ENCODE measurements around the gene TMEM178B.
"Not testable (repeated sequence)": the region's sequence is repeated elsewhere in the genome, so short reads cannot be mapped to it uniquely, and the experiment has no call there.

TMEM178B gene

GRCh38 chr7:141073173-141073640, 657 bp upstream of the TMEM178B start:
- H3K27me3 ChIP-seq (ENCODE audit: control insufficient read depth in 5 of 5, insufficient read depth in 4 of 5, low read length in 5 of 5): peaks cover 0 to 55% (median 47%) of the 10 kb centered on the region in 5 donors
- H3K36me3 ChIP-seq (ENCODE audit: control insufficient read depth in 5 of 5, insufficient read depth in 5 of 5, low read length in 5 of 5): no peaks in the 10 kb centered on the region
- peak overlapping the region in 4 of 5 donors; percentile 56 to 78 (median 66) for H3K4me3 ChIP-seq (ENCODE audit: low read depth in 1 of 5, low read length in 5 of 5)
- H3K9ac ChIP-seq (ENCODE audit: low read length in 5 of 5): no peak overlapping the region
- no peak overlapping the region for H3K27ac ChIP-seq (ENCODE audit: low read depth, low read length)
- no peaks in the 10 kb centered on the region for H3K9me3 ChIP-seq (ENCODE audit: control insufficient read depth in 5 of 5, low read length in 5 of 5)
- H3K4me1 ChIP-seq (ENCODE audit: control insufficient read depth in 5 of 5, insufficient read depth in 5 of 5, low read length in 5 of 5): peaks cover 0 to 39% (median 39%) of the 10 kb centered on the region in 5 donors

- Histone ChIP-seq H3K27ac (ENCODE audit: low read depth, low read length) (no peak overlapping the region), H3K9me3 (ENCODE audit: control insufficient read depth in 5 of 5, low read length in 5 of 5) (no peaks in the 10 kb centered on the region), H3K27me3 (ENCODE audit: control insufficient read depth in 5 of 5, insufficient read depth in 4 of 5, low read length in 5 of 5) (peaks cover 0 to 50% (median 44%) of the 10 kb centered on the region in 5 donors), H3K36me3 (ENCODE audit: control insufficient read depth in 5 of 5, insufficient read depth in 5 of 5, low read length in 5 of 5) (no peaks in the 10 kb centered on the region), H3K9ac (ENCODE audit: low read length in 5 of 5) (no peak overlapping the region), H3K4me3 (ENCODE audit: low read depth in 1 of 5, low read length in 5 of 5) (peak overlapping the region in 4 of 5 donors; percentile 56 to 78 (median 66)), H3K4me1 (ENCODE audit: control insufficient read depth in 5 of 5, insufficient read depth in 5 of 5, low read length in 5 of 5) (peaks cover 0 to 39% (median 39%) of the 10 kb centered on the region in 5 donors)
These were observed 513 bp downstream of the TMEM178B start for GRCh38 chr7:141074162-141074991.

- no peak overlapping the region for H3K27ac ChIP-seq (ENCODE audit: low read depth, low read length)
- no peak overlapping the region for H3K9ac ChIP-seq (ENCODE audit: low read length in 5 of 5)
- H3K4me3 ChIP-seq (ENCODE audit: low read depth in 1 of 5, low read length in 5 of 5): no peak overlapping the region
- no peaks in the 10 kb centered on the region for H3K9me3 ChIP-seq (ENCODE audit: control insufficient read depth in 5 of 5, low read length in 5 of 5)
- H3K36me3 ChIP-seq (ENCODE audit: control insufficient read depth in 5 of 5, insufficient read depth in 5 of 5, low read length in 5 of 5): no peaks in the 10 kb centered on the region
- peaks cover 0 to 47% (median 44%) of the 10 kb centered on the region in 5 donors for H3K27me3 ChIP-seq (ENCODE audit: control insufficient read depth in 5 of 5, insufficient read depth in 4 of 5, low read length in 5 of 5)
- peaks cover 0 to 39% (median 39%) of the 10 kb centered on the region in 5 donors for H3K4me1 ChIP-seq (ENCODE audit: control insufficient read depth in 5 of 5, insufficient read depth in 5 of 5, low read length in 5 of 5)
These were observed 1.1 kb downstream of the TMEM178B start for GRCh38 chr7:141074997-141075396.

GRCh38 chr7:141076377-141076776, 2.5 kb downstream of the TMEM178B start:
- no peak overlapping the region for H3K27ac ChIP-seq (ENCODE audit: low read depth, low read length)
- peaks cover 0 to 37% (median 33%) of the 10 kb centered on the region in 5 donors for H3K27me3 ChIP-seq (ENCODE audit: control insufficient read depth in 5 of 5, insufficient read depth in 4 of 5, low read length in 5 of 5)
- no peaks in the 10 kb centered on the region for H3K36me3 ChIP-seq (ENCODE audit: control insufficient read depth in 5 of 5, insufficient read depth in 5 of 5, low read length in 5 of 5)
- no peak overlapping the region for H3K9ac ChIP-seq (ENCODE audit: low read length in 5 of 5)
- no peak overlapping the region for H3K4me3 ChIP-seq (ENCODE audit: low read depth in 1 of 5, low read length in 5 of 5)
- H3K4me1 ChIP-seq (ENCODE audit: control insufficient read depth in 5 of 5, insufficient read depth in 5 of 5, low read length in 5 of 5): peaks cover 0 to 34% (median 33%) of the 10 kb centered on the region in 5 donors
- H3K9me3 ChIP-seq (ENCODE audit: control insufficient read depth in 5 of 5, low read length in 5 of 5): no peaks in the 10 kb centered on the region

- Histone ChIP-seq H3K9me3 (ENCODE audit: control insufficient read depth in 5 of 5, low read length in 5 of 5) (no peaks in the 10 kb centered on the region), H3K36me3 (ENCODE audit: control insufficient read depth in 5 of 5, insufficient read depth in 5 of 5, low read length in 5 of 5) (no peaks in the 10 kb centered on the region), H3K4me1 (ENCODE audit: control insufficient read depth in 5 of 5, insufficient read depth in 5 of 5, low read length in 5 of 5) (peaks cover 0 to 7% (median 6%) of the 10 kb centered on the region in 5 donors), H3K27me3 (ENCODE audit: control insufficient read depth in 5 of 5, insufficient read depth in 4 of 5, low read length in 5 of 5) (peaks cover 0 to 23% (median 15%) of the 10 kb centered on the region in 5 donors), H3K27ac (ENCODE audit: low read depth, low read length) (no peak overlapping the region), H3K9ac (ENCODE audit: low read length in 5 of 5) (no peak overlapping the region), H3K4me3 (ENCODE audit: low read depth in 1 of 5, low read length in 5 of 5) (no peak overlapping the region)
These were observed 5.4 kb downstream of the TMEM178B start for GRCh38 chr7:141079219-141079618.

- H3K4me3 ChIP-seq (ENCODE audit: low read depth in 1 of 5, low read length in 5 of 5); H3K36me3 ChIP-seq (ENCODE audit: control insufficient read depth in 5 of 5, insufficient read depth in 5 of 5, low read length in 5 of 5); H3K4me1 ChIP-seq (ENCODE audit: control insufficient read depth in 5 of 5, insufficient read depth in 5 of 5, low read length in 5 of 5); H3K27ac ChIP-seq (ENCODE audit: low read depth, low read length); H3K9ac ChIP-seq (ENCODE audit: low read length in 5 of 5); H3K27me3 ChIP-seq (ENCODE audit: control insufficient read depth in 5 of 5, insufficient read depth in 4 of 5, low read length in 5 of 5); H3K9me3 ChIP-seq (ENCODE audit: control insufficient read depth in 5 of 5, low read length in 5 of 5): not testable (repeated sequence)
These were observed 15.6 kb downstream of the TMEM178B start for GRCh38 chr7:141089490-141089889.

GRCh38 chr7:141094336-141095070, 20.6 kb downstream of the TMEM178B start:
- Histone ChIP-seq H3K27me3 (ENCODE audit: control insufficient read depth in 5 of 5, insufficient read depth in 4 of 5, low read length in 5 of 5) (no peaks in the 10 kb centered on the region), H3K9me3 (ENCODE audit: control insufficient read depth in 5 of 5, low read length in 5 of 5) (no peaks in the 10 kb centered on the region), H3K9ac (ENCODE audit: low read length in 5 of 5) (no peak overlapping the region), H3K4me1 (ENCODE audit: control insufficient read depth in 5 of 5, insufficient read depth in 5 of 5, low read length in 5 of 5) (no peaks in the 10 kb centered on the region), H3K36me3 (ENCODE audit: control insufficient read depth in 5 of 5, insufficient read depth in 5 of 5, low read length in 5 of 5) (no peaks in the 10 kb centered on the region), H3K4me3 (ENCODE audit: low read depth in 1 of 5, low read length in 5 of 5) (no peak overlapping the region), H3K27ac (ENCODE audit: low read depth, low read length) (no peak overlapping the region)

GRCh38 chr7:141097430-141097829, 23.6 kb downstream of the TMEM178B start:
- H3K4me1 ChIP-seq (ENCODE audit: control insufficient read depth in 5 of 5, insufficient read depth in 5 of 5, low read length in 5 of 5): no peaks in the 10 kb centered on the region
- H3K9ac ChIP-seq (ENCODE audit: low read length in 5 of 5): no peak overlapping the region
- H3K9me3 ChIP-seq (ENCODE audit: control insufficient read depth in 5 of 5, low read length in 5 of 5): no peaks in the 10 kb centered on the region
- no peak overlapping the region for H3K27ac ChIP-seq (ENCODE audit: low read depth, low read length)
- H3K36me3 ChIP-seq (ENCODE audit: control insufficient read depth in 5 of 5, insufficient read depth in 5 of 5, low read length in 5 of 5): no peaks in the 10 kb centered on the region
- no peaks in the 10 kb centered on the region for H3K27me3 ChIP-seq (ENCODE audit: control insufficient read depth in 5 of 5, insufficient read depth in 4 of 5, low read length in 5 of 5)
- H3K4me3 ChIP-seq (ENCODE audit: low read depth in 1 of 5, low read length in 5 of 5): no peak overlapping the region

DNA sequence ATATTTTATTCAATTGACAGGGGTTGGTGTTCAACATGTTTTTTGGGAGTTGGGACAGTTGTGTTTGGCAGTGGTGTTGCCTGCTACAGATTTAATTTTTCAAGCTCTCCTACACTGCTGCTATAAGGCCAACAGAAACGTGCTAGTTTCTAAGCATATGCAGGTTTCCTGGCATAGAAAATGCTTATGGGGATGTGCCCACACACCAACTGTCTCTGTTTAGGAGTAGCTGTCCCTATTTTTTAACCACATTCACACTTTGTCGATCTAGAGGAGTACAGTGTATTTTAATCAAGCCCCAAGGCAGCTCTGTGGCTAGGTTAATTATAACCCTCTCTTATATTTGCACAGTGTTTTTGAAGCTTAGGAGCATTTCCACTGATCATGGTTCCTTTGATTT, 28.6 kb downstream of the TMEM178B start:
- peaks cover 0 to 2% (median 0%) of the 10 kb centered on the region in 5 donors for H3K27me3 ChIP-seq (ENCODE audit: control insufficient read depth in 5 of 5, insufficient read depth in 4 of 5, low read length in 5 of 5)
- no peaks in the 10 kb centered on the region for H3K36me3 ChIP-seq (ENCODE audit: control insufficient read depth in 5 of 5, insufficient read depth in 5 of 5, low read length in 5 of 5)
- no peaks in the 10 kb centered on the region for H3K9me3 ChIP-seq (ENCODE audit: control insufficient read depth in 5 of 5, low read length in 5 of 5)
- H3K9ac ChIP-seq (ENCODE audit: low read length in 5 of 5): no peak overlapping the region
- H3K27ac ChIP-seq (ENCODE audit: low read depth, low read length): no peak overlapping the region
- no peaks in the 10 kb centered on the region for H3K4me1 ChIP-seq (ENCODE audit: control insufficient read depth in 5 of 5, insufficient read depth in 5 of 5, low read length in 5 of 5)
- H3K4me3 ChIP-seq (ENCODE audit: low read depth in 1 of 5, low read length in 5 of 5): no peak overlapping the region
